ENCODE data around the gene SIK2.

DNA sequence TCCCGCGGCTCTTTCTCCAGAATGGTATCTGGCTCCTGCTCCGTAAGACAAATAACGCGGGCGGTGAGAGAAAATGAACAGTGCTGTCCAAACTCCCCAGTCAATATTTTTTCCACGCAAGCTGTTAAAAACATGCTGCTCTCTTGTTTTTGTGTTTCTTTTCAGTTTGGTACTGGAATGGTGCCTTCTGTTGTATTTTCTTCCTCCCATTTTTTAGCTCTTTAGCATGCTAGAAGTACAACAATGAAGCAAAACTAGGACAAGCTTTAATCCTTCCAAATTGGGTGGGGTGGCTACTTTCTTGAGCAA is 164.5 kb downstream of the SIK2 start:
- TF ChIP-seq RAD21 (conservative IDR thresholded peaks at IDR 0.05) = no peak
- TF ChIP-seq POLR2AphosphoS5 (IDR thresholded peaks at IDR 0.05) = no peak
- no peak for TF ChIP-seq CTCF (IDR thresholded peaks at IDR 0.05; ENCODE audit: poor library complexity, severe bottlenecking)
- TF ChIP-seq EP300 (conservative IDR thresholded peaks at IDR 0.05; ENCODE audit: poor library complexity, severe bottlenecking) = no peak
- TF ChIP-seq EZH2 (IDR thresholded peaks at IDR 0.05; ENCODE audit: borderline replicate concordance, insufficient read depth, low read length, poor library complexity, severe bottlenecking) = no peak
- TF ChIP-seq REST (IDR thresholded peaks at IDR 0.05; ENCODE audit: borderline replicate concordance) = no peak

Measured in neural cell (in vitro differentiated cells).